ENCODE measurements around the gene CTIF.

CTIF gene

GRCh38 chr18:48552130-48552529, 13.3 kb downstream of the CTIF start:
- Histone ChIP-seq H3K36me3 (ENCODE audit: control insufficient read depth, insufficient read depth, low read length) (no peaks in the 10 kb centered on the region), H3K27me3 (ENCODE audit: control insufficient read depth, insufficient read depth, low read length) (no peaks in the 10 kb centered on the region), H3K27ac (ENCODE audit: low read depth, low read length) (no peak overlapping the region)

GRCh38 chr18:48553236-48553635, 14.4 kb downstream of the CTIF start:
- H3K36me3 ChIP-seq (ENCODE audit: control insufficient read depth, insufficient read depth, low read length), result no peaks in the 10 kb centered on the region
- no peak overlapping the region for H3K4me3 ChIP-seq (ENCODE audit: low read depth, low read length)
- no peak overlapping the region for H3K9ac ChIP-seq (ENCODE audit: low read depth, low read length)
- H3K4me1 ChIP-seq (ENCODE audit: control insufficient read depth, insufficient read depth, low read length), result peaks cover 5% of the 10 kb centered on the region
- H3K9me3 ChIP-seq (ENCODE audit: control insufficient read depth, insufficient read depth, low read length), result no peaks in the 10 kb centered on the region
- no peak overlapping the region for H3K27ac ChIP-seq (ENCODE audit: low read depth, low read length)
- no peaks in the 10 kb centered on the region for H3K27me3 ChIP-seq (ENCODE audit: control insufficient read depth, insufficient read depth, low read length)

More at GRCh38 chr18:48552130-48552529, 13.3 kb downstream of the CTIF start:
- Histone ChIP-seq H3K4me1 (ENCODE audit: control insufficient read depth, insufficient read depth, low read length) (peaks cover 15% of the 10 kb centered on the region), H3K9ac (ENCODE audit: low read depth, low read length) (no peak overlapping the region), H3K9me3 (ENCODE audit: control insufficient read depth, insufficient read depth, low read length) (no peaks in the 10 kb centered on the region), H3K4me3 (ENCODE audit: low read depth, low read length) (no peak overlapping the region)

- Histone ChIP-seq H3K4me1 (ENCODE audit: control insufficient read depth, insufficient read depth, low read length) (no peaks in the 10 kb centered on the region), H3K9ac (ENCODE audit: low read depth, low read length) (no peak overlapping the region), H3K36me3 (ENCODE audit: control insufficient read depth, insufficient read depth, low read length) (no peaks in the 10 kb centered on the region), H3K4me3 (ENCODE audit: low read depth, low read length) (no peak overlapping the region), H3K9me3 (ENCODE audit: control insufficient read depth, insufficient read depth, low read length) (no peaks in the 10 kb centered on the region), H3K27me3 (ENCODE audit: control insufficient read depth, insufficient read depth, low read length) (no peaks in the 10 kb centered on the region), H3K27ac (ENCODE audit: low read depth, low read length) (no peak overlapping the region)
These were observed 16.0 kb downstream of the CTIF start for GRCh38 chr18:48554610-48555400.

GRCh38 chr18:48555465-48555995, 16.7 kb downstream of the CTIF start:
- Histone ChIP-seq H3K9ac (ENCODE audit: low read depth, low read length) (no peak overlapping the region), H3K4me1 (ENCODE audit: control insufficient read depth, insufficient read depth, low read length) (no peaks in the 10 kb centered on the region), H3K36me3 (ENCODE audit: control insufficient read depth, insufficient read depth, low read length) (no peaks in the 10 kb centered on the region), H3K27ac (ENCODE audit: low read depth, low read length) (no peak overlapping the region), H3K4me3 (ENCODE audit: low read depth, low read length) (no peak overlapping the region), H3K27me3 (ENCODE audit: control insufficient read depth, insufficient read depth, low read length) (no peaks in the 10 kb centered on the region), H3K9me3 (ENCODE audit: control insufficient read depth, insufficient read depth, low read length) (no peaks in the 10 kb centered on the region)

- Histone ChIP-seq H3K9ac (ENCODE audit: low read depth, low read length) (no peak overlapping the region), H3K9me3 (ENCODE audit: control insufficient read depth, insufficient read depth, low read length) (no peaks in the 10 kb centered on the region), H3K4me3 (ENCODE audit: low read depth, low read length) (no peak overlapping the region), H3K27me3 (ENCODE audit: control insufficient read depth, insufficient read depth, low read length) (no peaks in the 10 kb centered on the region), H3K4me1 (ENCODE audit: control insufficient read depth, insufficient read depth, low read length) (0 out of 2 replicates have a peak, but pooled peaks cover 6% of the 10 kb centered on the region), H3K27ac (ENCODE audit: low read depth, low read length) (no peak overlapping the region), H3K36me3 (ENCODE audit: control insufficient read depth, insufficient read depth, low read length) (no peaks in the 10 kb centered on the region)
These were observed 18.9 kb downstream of the CTIF start for GRCh38 chr18:48557640-48558174.

GRCh38 chr18:48558248-48558647, 19.4 kb downstream of the CTIF start:
- no peak overlapping the region for H3K4me3 ChIP-seq (ENCODE audit: low read depth, low read length)
- H3K4me1 ChIP-seq (ENCODE audit: control insufficient read depth, insufficient read depth, low read length), result 0 out of 2 replicates have a peak, but pooled peaks cover 11% of the 10 kb centered on the region
- no peak overlapping the region for H3K27ac ChIP-seq (ENCODE audit: low read depth, low read length)
- H3K9me3 ChIP-seq (ENCODE audit: control insufficient read depth, insufficient read depth, low read length), result no peaks in the 10 kb centered on the region
- H3K36me3 ChIP-seq (ENCODE audit: control insufficient read depth, insufficient read depth, low read length), result no peaks in the 10 kb centered on the region
- H3K9ac ChIP-seq (ENCODE audit: low read depth, low read length), result no peak overlapping the region
- H3K27me3 ChIP-seq (ENCODE audit: control insufficient read depth, insufficient read depth, low read length), result no peaks in the 10 kb centered on the region

- Histone ChIP-seq H3K36me3 (ENCODE audit: control insufficient read depth, insufficient read depth, low read length) (no peaks in the 10 kb centered on the region), H3K4me1 (ENCODE audit: control insufficient read depth, insufficient read depth, low read length) (0 out of 2 replicates have a peak, but pooled peaks cover 11% of the 10 kb centered on the region), H3K27me3 (ENCODE audit: control insufficient read depth, insufficient read depth, low read length) (no peaks in the 10 kb centered on the region), H3K9ac (ENCODE audit: low read depth, low read length) (no peak overlapping the region), H3K9me3 (ENCODE audit: control insufficient read depth, insufficient read depth, low read length) (no peaks in the 10 kb centered on the region), H3K4me3 (ENCODE audit: low read depth, low read length) (no peak overlapping the region), H3K27ac (ENCODE audit: low read depth, low read length) (no peak overlapping the region)
These were observed 21.7 kb downstream of the CTIF start for GRCh38 chr18:48560491-48560890.

GRCh38 chr18:48562075-48562474, 23.2 kb downstream of the CTIF start:
- Histone ChIP-seq H3K27me3 (ENCODE audit: control insufficient read depth, insufficient read depth, low read length) (no peaks in the 10 kb centered on the region), H3K27ac (ENCODE audit: low read depth, low read length) (no peak overlapping the region), H3K9ac (ENCODE audit: low read depth, low read length) (no peak overlapping the region), H3K4me3 (ENCODE audit: low read depth, low read length) (no peak overlapping the region), H3K36me3 (ENCODE audit: control insufficient read depth, insufficient read depth, low read length) (no peaks in the 10 kb centered on the region), H3K4me1 (ENCODE audit: control insufficient read depth, insufficient read depth, low read length) (0 out of 2 replicates have a peak, but pooled peaks cover 11% of the 10 kb centered on the region), H3K9me3 (ENCODE audit: control insufficient read depth, insufficient read depth, low read length) (no peaks in the 10 kb centered on the region)

- Histone ChIP-seq H3K27ac (ENCODE audit: low read depth, low read length) (no peak overlapping the region), H3K4me1 (ENCODE audit: control insufficient read depth, insufficient read depth, low read length) (0 out of 2 replicates have a peak, but pooled peaks cover 11% of the 10 kb centered on the region), H3K27me3 (ENCODE audit: control insufficient read depth, insufficient read depth, low read length) (no peaks in the 10 kb centered on the region), H3K9me3 (ENCODE audit: control insufficient read depth, insufficient read depth, low read length) (no peaks in the 10 kb centered on the region), H3K9ac (ENCODE audit: low read depth, low read length) (no peak overlapping the region), H3K4me3 (ENCODE audit: low read depth, low read length) (no peak overlapping the region), H3K36me3 (ENCODE audit: control insufficient read depth, insufficient read depth, low read length) (no peaks in the 10 kb centered on the region)
These were observed 24.2 kb downstream of the CTIF start for GRCh38 chr18:48563027-48563426.

GRCh38 chr18:48564139-48564538, 25.3 kb downstream of the CTIF start:
- Histone ChIP-seq H3K36me3 (ENCODE audit: control insufficient read depth, insufficient read depth, low read length) (no peaks in the 10 kb centered on the region), H3K9me3 (ENCODE audit: control insufficient read depth, insufficient read depth, low read length) (no peaks in the 10 kb centered on the region), H3K27me3 (ENCODE audit: control insufficient read depth, insufficient read depth, low read length) (no peaks in the 10 kb centered on the region), H3K27ac (ENCODE audit: low read depth, low read length) (no peak overlapping the region), H3K4me1 (ENCODE audit: control insufficient read depth, insufficient read depth, low read length) (0 out of 2 replicates have a peak, but pooled peaks cover 11% of the 10 kb centered on the region), H3K4me3 (ENCODE audit: low read depth, low read length) (no peak overlapping the region), H3K9ac (ENCODE audit: low read depth, low read length) (no peak overlapping the region)

- H3K27me3 ChIP-seq (ENCODE audit: control insufficient read depth, insufficient read depth, low read length), result no peaks in the 10 kb centered on the region
- H3K36me3 ChIP-seq (ENCODE audit: control insufficient read depth, insufficient read depth, low read length), result no peaks in the 10 kb centered on the region
- no peak overlapping the region for H3K27ac ChIP-seq (ENCODE audit: low read depth, low read length)
- H3K9me3 ChIP-seq (ENCODE audit: control insufficient read depth, insufficient read depth, low read length), result no peaks in the 10 kb centered on the region
- peaks cover 14% of the 10 kb centered on the region; the same call in 1 of the 2 replicates for H3K4me1 ChIP-seq (ENCODE audit: control insufficient read depth, insufficient read depth, low read length)
- no peak overlapping the region for H3K9ac ChIP-seq (ENCODE audit: low read depth, low read length)
- no peak overlapping the region for H3K4me3 ChIP-seq (ENCODE audit: low read depth, low read length)
These were observed 26.3 kb downstream of the CTIF start for GRCh38 chr18:48565105-48565504.
